Measurements from ENCODE around the gene GUCD1. TPM values are rescaled to one million over a fixed set of nuclear protein-coding genes. Genes with fewer than 3 reads are reported as not detected.
A peak's percentile ranks its signal among the peaks of the same experiment; 100 is the strongest.

GUCD1 gene
- total RNA-seq, 1 experiment from 2014 or later = 68.4 TPM

- H3K27ac ChIP-seq = no peak overlapping the region
- no peaks in the 10 kb centered on the region for H3K9me3 ChIP-seq (replicated peaks)
- H3K4me3 ChIP-seq = no peak overlapping the region
- no peaks in the 10 kb centered on the region for H3K36me3 ChIP-seq
- H3K4me1 ChIP-seq = no peaks in the 10 kb centered on the region; the same call in 1 of the 2 replicates
- peak; percentile 41 to 57 for DNase-seq
- no peaks in the 10 kb centered on the region for H3K27me3 ChIP-seq
Observed at GRCh38 chr22:24500277-24500820, 54.6 kb downstream of the GUCD1 start.

- DNase-seq = no peak
- Histone ChIP-seq H3K4me3 (no peak overlapping the region), H3K9me3 (replicated peaks) (no peaks in the 10 kb centered on the region), H3K27ac (no peak overlapping the region), H3K27me3 (no peaks in the 10 kb centered on the region), H3K4me1 (no peaks in the 10 kb centered on the region; the same call in 1 of the 2 replicates), H3K36me3 (no peaks in the 10 kb centered on the region)
Observed at GRCh38 chr22:24499706-24500276, 55.1 kb downstream of the GUCD1 start.

GRCh38 chr22:24498824-24499223, 56.1 kb downstream of the GUCD1 start:
- no peak overlapping the region for H3K4me3 ChIP-seq
- H3K27ac ChIP-seq = no peak overlapping the region
- H3K36me3 ChIP-seq = no peaks in the 10 kb centered on the region
- H3K9me3 ChIP-seq (replicated peaks) = no peaks in the 10 kb centered on the region
- H3K27me3 ChIP-seq = no peaks in the 10 kb centered on the region
- DNase-seq = no peak
- no peaks in the 10 kb centered on the region; the same call in 1 of the 2 replicates for H3K4me1 ChIP-seq

- Histone ChIP-seq H3K27me3 (no peaks in the 10 kb centered on the region), H3K9me3 (replicated peaks) (no peaks in the 10 kb centered on the region)
Observed at GRCh38 chr22:24497841-24498258, 57.1 kb downstream of the GUCD1 start.

GRCh38 chr22:24496661-24497060, 58.3 kb downstream of the GUCD1 start:
- Histone ChIP-seq H3K36me3 (no peaks in the 10 kb centered on the region), H3K4me1 (no peaks in the 10 kb centered on the region; the same call in 1 of the 2 replicates), H3K27ac (no peak overlapping the region), H3K9me3 (replicated peaks) (no peaks in the 10 kb centered on the region), H3K27me3 (no peaks in the 10 kb centered on the region), H3K4me3 (no peak overlapping the region)
- no peak for DNase-seq

More at GRCh38 chr22:24497841-24498258, 57.1 kb downstream of the GUCD1 start:
- no peak for DNase-seq
- Histone ChIP-seq H3K27ac (no peak overlapping the region), H3K4me1 (no peaks in the 10 kb centered on the region; the same call in 1 of the 2 replicates), H3K36me3 (no peaks in the 10 kb centered on the region), H3K4me3 (no peak overlapping the region)

GRCh38 chr22:24496234-24496633, 58.7 kb downstream of the GUCD1 start:
- Histone ChIP-seq H3K27me3 (no peaks in the 10 kb centered on the region), H3K27ac (no peak overlapping the region), H3K4me1 (no peaks in the 10 kb centered on the region; the same call in 1 of the 2 replicates), H3K9me3 (replicated peaks) (no peaks in the 10 kb centered on the region), H3K36me3 (no peaks in the 10 kb centered on the region), H3K4me3 (no peak overlapping the region)
- no peak for DNase-seq

GRCh38 chr22:24495365-24495675, 59.6 kb downstream of the GUCD1 start:
- DNase-seq = no peak
- Histone ChIP-seq H3K9me3 (replicated peaks) (no peaks in the 10 kb centered on the region), H3K4me1 (no peaks in the 10 kb centered on the region; the same call in 1 of the 2 replicates), H3K4me3 (no peak overlapping the region), H3K27ac (no peak overlapping the region), H3K36me3 (no peaks in the 10 kb centered on the region), H3K27me3 (no peaks in the 10 kb centered on the region)

GRCh38 chr22:24494528-24495364, 60.2 kb downstream of the GUCD1 start, which contains the start of gene UPB1:
Gene UPB1 (plus strand): TSS chr22:24495332. CDS start chr22:24495404, 72 bp downstream.
- no peak for DNase-seq
- Histone ChIP-seq H3K27me3 (no peaks in the 10 kb centered on the region), H3K4me3 (no peak within 1 kb of the TSS)

GRCh38 chr22:24494167-24494527, 60.8 kb downstream of the GUCD1 start:
- H3K27me3 ChIP-seq = no peaks in the 10 kb centered on the region
- no peak for DNase-seq
- H3K4me3 ChIP-seq = no peak overlapping the region
- H3K36me3 ChIP-seq = no peaks in the 10 kb centered on the region
- H3K27ac ChIP-seq = no peak overlapping the region
- H3K9me3 ChIP-seq (replicated peaks) = no peaks in the 10 kb centered on the region
- no peaks in the 10 kb centered on the region for H3K4me1 ChIP-seq

More at GRCh38 chr22:24494528-24495364, 60.2 kb downstream of the GUCD1 start, which contains the start of gene UPB1:
- Histone ChIP-seq H3K36me3 (no peaks in the 10 kb centered on the region), H3K9me3 (replicated peaks) (no peaks in the 10 kb centered on the region), H3K4me1 (no peaks in the 10 kb centered on the region; the same call in 1 of the 2 replicates), H3K27ac (no peak within 1 kb of the TSS)

- Histone ChIP-seq H3K36me3 (no peaks in the 10 kb centered on the region), H3K4me1 (no peaks in the 10 kb centered on the region), H3K27ac (no peak overlapping the region), H3K4me3 (no peak overlapping the region), H3K27me3 (no peaks in the 10 kb centered on the region), H3K9me3 (replicated peaks) (no peaks in the 10 kb centered on the region)
- DNase-seq = no peak
Observed at GRCh38 chr22:24492391-24492790, 62.5 kb downstream of the GUCD1 start.

Other genes with a start within 250 kb of the GUCD1 start
- 6.9 and 8.7 TPM in 2 replicates for gene ADORA2A, start 127.5 kb downstream of the GUCD1 start, total RNA-seq (2014; rRNA removed; shearing (Covaris generic))
- gene UPB1, start 59.8 kb downstream of the GUCD1 start, total RNA-seq (2014; rRNA removed; shearing (Covaris generic)) = 0.04 TPM in 1 of 2 replicates, not detected in the other
- 252 and 278 TPM in 2 replicates for gene SNRPD3, start 861 bp upstream of the GUCD1 start, total RNA-seq (2014; rRNA removed; shearing (Covaris generic))
- 0.35 and 0.95 TPM in 2 replicates for gene LRRC75B, start 37.9 kb upstream of the GUCD1 start, total RNA-seq (2014; rRNA removed; shearing (Covaris generic))
- gene GGT1, start 48.1 kb upstream of the GUCD1 start, total RNA-seq (2014; rRNA removed; shearing (Covaris generic)) = 2.6 and 2.8 TPM in 2 replicates
- gene PIWIL3, start 219.6 kb upstream of the GUCD1 start, total RNA-seq (2014; rRNA removed; shearing (Covaris generic)) = 0.02 TPM in 1 of 2 replicates, not detected in the other

All from SJCRH30 (cell line).